GM19035 (cell line): ENCODE data around the gene CFAP43.
A peak's percentile ranks its signal among the peaks of the same experiment; 100 is the strongest.

ENCODE experiments used
- ATAC-seq: cut with Tn5 transposase; IDR thresholded peaks from one replicate; pipeline ENCODE4 v1.9.1; 2021; ENCODE audit not compliant: unreplicated experiment

CFAP43 gene

DNA sequence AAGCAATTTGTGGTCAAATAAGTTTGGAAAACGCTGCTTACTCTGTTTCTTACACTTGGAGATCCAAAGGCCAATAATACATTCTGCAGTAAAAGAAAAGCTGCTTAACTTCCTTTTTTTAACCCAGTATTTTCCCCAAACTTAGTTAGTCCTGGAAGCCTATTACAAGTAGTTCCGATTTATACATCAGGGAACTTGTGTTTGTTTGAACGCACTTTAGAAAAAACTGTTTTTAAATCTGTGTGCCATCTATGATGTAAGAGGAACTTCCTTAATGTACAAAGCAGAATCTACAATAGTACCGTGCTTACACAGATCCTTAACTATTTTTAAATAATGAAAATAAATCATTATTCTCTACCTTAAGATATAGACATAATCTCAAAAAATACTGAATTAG lies 87.2 kb downstream of the CFAP43 start:
- ATAC-seq = no peak

- ATAC-seq = no peak
Observed at GRCh38 chr10:104143829-104144228, 88.3 kb downstream of the CFAP43 start.

DNA sequence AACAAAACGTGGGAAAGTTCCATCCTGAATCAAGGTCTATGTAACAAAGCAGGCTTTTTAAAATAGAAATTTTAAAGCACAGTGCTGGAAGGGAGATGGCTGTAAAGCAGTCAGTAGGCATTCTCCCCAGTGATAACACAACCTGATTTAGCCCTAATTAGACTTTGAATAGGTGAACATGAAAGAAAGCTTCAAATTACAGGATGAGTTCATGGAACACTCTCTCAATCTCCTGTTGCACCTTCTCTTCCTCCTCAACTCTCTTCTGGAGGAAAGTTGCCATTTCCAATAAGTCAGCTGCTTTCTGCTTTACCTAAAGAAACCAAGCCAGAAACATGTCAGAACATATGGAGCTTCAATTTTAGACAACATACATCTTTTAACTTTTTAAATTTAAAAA lies 90.1 kb downstream of the CFAP43 start:
- no peak for ATAC-seq

- ATAC-seq = no peak
Observed at GRCh38 chr10:104139221-104139620, 92.9 kb downstream of the CFAP43 start.

DNA sequence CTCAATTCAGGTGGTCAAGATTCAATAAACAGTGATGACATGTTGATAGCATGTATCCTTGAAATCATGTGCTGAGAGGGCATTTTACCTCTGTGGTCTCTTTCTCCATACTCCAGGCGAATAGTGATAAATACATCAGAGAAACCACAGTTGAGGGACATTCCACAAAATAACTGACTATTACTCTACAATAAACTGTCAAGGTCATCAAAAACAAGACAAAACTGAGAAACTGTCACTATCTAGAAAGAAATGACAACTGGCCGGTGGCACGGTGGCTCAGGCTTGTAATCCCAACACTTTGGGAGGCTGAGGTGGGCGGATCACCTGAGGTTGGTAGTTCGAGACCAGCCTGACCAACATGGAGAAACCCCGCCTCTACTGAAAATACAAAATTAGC lies 94.0 kb downstream of the CFAP43 start:
- no peak for ATAC-seq

- no peak for ATAC-seq
Observed at GRCh38 chr10:104130041-104130440, 102.1 kb downstream of the CFAP43 start.

- ATAC-seq = no peak
Observed at GRCh38 chr10:104128214-104128613, 104.0 kb downstream of the CFAP43 start.

GRCh38 chr10:104127411-104127810 lies 104.8 kb downstream of the CFAP43 start:
- no peak for ATAC-seq

- ATAC-seq = no peak
Observed at GRCh38 chr10:104123397-104123796, 108.8 kb downstream of the CFAP43 start.

DNA sequence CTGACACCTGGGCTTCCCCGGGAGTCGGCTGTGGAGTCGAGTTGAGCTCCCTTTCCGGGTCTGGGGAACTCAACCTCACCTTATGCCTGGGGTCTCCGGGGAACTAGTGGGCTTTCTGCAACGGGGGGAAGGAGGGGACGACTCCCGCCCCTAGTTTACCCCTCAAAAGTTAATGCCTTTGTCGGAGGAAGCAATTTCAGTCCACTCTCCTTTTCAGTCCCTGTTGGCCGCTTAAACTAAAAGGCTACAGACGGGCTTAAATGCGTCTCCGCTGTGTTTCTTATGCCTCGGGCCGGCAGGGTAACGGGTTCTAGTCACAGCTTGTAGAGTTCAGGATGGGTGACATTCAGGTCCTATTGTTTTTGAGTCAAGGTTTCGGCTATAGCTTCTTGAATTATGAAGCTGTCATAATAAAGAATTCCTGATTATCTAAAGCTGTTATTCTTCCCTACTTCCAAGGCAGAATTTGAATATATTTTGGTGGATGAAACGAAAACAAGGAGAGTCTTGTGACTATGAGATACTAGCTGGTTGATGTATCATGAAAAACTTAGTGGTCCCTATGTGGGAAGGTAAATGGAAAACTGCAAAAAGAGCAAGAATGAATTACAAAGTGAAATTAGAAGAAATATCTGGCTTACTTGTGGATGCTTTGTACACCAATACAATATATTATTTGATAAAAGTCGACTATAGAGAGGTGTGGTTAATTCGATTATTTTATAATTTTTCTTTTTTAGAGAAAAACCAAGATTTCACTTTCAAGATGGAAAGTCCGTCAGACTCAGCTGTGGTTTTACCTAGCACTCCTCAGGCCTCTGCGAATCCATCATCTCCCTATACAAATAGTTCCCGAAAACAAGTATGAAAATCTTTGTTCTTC lies 109.7 kb downstream of the CFAP43 start:
- ATAC-seq = peak; percentile 14

GRCh38 chr10:104121485-104122224 lies 110.5 kb downstream of the CFAP43 start, which contains the start of gene SFR1:
Gene SFR1, plus strand, starts transcription at chr10:104122171. Its CDS starts 13 bp downstream, at chr10:104122184.
- peak; percentile 92 for ATAC-seq

- peak; percentile 29 for ATAC-seq
Observed at GRCh38 chr10:104120903-104121484, 111.2 kb downstream of the CFAP43 start.

DNA sequence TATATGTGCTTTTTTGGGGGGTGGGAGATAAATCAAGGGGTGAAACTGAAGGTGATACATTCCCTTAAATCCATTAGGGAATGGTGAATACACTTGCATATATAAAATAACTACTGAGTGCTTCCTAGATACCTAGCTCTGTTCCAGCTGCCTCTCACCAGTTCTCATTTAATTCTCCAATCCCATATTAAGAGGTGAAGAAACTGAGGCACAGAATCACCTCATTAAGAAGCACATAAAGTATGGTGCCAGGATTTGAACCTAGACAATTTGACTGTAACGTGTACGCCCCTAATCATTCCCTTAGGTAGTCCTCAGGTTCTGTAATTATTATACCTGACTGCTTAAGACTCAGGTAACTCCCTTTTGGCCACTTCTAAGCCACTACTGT lies 111.7 kb downstream of the CFAP43 start:
- ATAC-seq = no peak

DNA sequence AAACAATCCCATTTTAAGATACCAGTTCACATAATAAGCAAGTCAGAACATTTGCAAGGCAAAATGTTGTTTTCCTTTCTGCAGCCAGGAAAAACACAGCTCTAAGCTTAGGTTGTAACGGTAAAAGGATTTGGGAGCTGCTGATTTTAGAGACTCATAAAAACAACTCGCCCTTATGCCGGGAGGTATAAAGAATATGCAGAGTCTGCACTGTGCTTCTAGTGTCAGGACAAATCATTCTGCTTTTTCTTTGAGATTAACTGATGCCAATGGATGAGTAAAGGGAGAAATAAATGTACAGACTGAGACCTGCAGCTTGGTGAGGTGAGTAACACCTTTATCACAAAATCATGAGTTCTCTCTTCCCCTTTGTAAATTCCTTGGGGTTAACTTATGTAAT lies 112.2 kb downstream of the CFAP43 start:
- no peak for ATAC-seq

DNA sequence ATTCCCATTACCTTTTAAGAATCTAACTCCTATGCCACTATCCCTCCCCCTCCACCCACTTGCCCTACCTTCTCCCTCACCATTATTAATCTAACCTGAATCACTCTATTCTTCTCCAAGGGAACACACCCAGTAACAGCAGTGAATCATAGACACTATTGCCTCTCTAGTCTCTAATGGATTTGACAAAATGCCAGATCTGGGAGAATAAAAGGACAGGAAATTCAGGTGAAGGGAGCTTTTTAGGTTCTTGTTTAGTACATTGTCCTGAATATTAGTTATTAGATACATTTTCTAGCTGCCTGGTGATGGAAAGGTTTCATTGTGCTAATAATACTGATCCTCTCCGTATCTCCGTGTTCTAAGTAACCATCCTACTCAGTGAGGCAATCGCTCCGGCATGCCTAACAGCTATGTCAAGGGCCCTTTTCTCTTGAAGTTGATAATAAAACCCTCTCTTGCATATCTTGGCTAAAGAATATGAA lies 114.3 kb downstream of the CFAP43 start:
- ATAC-seq = no peak

GRCh38 chr10:104113376-104113956 lies 118.7 kb downstream of the CFAP43 start:
- ATAC-seq = no peak

- no peak for ATAC-seq
Observed at GRCh38 chr10:104109908-104110662, 122.1 kb downstream of the CFAP43 start.

DNA sequence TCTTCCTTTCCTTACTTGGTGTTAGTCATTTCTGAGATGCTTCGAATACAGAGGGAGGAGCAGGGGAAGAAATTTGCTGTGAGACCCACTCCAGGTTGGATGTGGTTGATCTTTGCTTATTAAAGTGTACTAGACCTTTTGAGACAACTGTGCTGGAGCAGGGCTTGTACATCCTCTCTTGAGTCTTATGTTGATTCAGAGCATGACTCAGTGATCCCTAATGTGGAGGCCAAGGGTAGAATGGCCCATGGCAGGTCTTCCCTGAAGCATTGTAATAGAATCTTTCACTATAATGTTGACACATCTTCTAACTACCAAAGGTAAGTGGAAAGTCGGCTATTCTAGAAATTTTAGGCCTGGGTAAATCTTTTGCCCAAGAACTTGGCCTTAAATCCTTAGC lies 127.2 kb downstream of the CFAP43 start:
- no peak for ATAC-seq

- no peak for ATAC-seq
Observed at GRCh38 chr10:104104418-104104817, 127.7 kb downstream of the CFAP43 start.

GRCh38 chr10:104103956-104104355 lies 128.2 kb downstream of the CFAP43 start:
- no peak for ATAC-seq
